ENCODE measurements around the gene TOMM5.
"Not testable (repeated sequence)": the region's sequence is repeated elsewhere in the genome, so short reads cannot be mapped to it uniquely, and the experiment has no call there.

TOMM5 gene

DNA sequence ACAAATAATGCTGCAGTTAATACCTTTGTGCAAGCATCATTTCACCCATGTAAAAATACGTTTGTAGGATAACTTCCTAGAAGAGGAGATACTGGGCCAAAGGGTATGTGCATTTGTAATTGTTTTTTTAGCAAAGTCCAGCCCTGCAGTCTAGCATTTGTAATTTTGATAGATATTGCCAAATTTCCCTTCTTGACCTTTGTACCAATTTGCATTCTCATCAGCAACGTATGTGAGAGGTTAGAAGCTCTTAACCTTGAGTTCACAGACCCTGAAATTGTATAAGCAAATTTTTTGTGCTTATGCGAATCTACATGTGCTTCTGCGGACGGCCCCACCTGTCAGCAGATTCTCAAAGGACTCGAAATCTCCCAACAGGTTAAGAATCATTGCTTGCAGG, 18.6 kb upstream of the TOMM5 start:
- DNase-seq (ENCODE audit: low read depth), result no peak

- no peak for DNase-seq (ENCODE audit: low read depth)
Measured at GRCh38 chr9:37609735-37610397, 17.5 kb upstream of the TOMM5 start.

DNA sequence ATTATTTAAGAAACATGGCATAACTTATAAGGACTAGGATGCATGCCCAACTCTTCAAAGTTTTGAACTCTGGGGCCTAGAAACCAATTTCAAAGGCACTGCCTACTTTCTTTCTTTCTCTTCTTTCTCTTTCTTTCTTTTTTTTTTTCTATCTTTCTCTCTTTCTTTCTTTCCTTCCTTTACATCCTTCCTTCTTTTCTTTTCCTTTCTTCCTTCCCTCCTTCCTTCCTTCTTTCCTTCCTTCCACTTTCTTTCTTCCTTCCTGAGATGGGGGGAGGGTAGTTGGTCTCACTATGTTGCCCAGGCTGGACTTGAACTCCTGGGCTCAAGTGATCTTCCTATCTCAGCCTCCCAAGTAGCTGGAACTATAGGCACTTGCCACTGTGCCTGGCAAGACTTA, 15.9 kb upstream of the TOMM5 start:
- DNase-seq (ENCODE audit: low read depth), result no peak

DNA sequence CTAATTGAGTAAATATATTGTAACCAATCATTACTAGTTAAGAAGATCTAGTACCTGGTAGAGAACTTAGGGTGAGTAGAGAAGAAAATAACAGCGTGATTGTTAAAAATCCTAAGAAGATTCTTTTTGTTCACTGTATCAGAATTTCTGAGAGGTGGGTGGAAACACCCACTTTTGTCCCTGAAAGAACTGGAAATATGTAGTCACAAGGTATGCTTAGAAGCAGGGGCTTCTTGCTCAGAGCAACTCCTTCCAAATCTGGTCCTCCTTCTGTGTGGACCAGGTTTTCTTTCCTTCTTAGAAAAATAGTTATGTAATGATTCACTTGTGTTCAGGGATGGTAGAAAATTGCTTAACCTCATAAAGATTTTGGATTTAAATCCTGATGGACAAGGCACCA, 11.9 kb upstream of the TOMM5 start:
- DNase-seq (ENCODE audit: low read depth), result no peak

GRCh38 chr9:37602817-37603216, 10.4 kb upstream of the TOMM5 start:
- no peak for DNase-seq (ENCODE audit: low read depth)

GRCh38 chr9:37602061-37602460, 9.7 kb upstream of the TOMM5 start:
- DNase-seq (ENCODE audit: low read depth), result not testable (repeated sequence)

- no peak for DNase-seq (ENCODE audit: low read depth)
Measured at GRCh38 chr9:37596504-37596903, 4.1 kb upstream of the TOMM5 start.

DNA sequence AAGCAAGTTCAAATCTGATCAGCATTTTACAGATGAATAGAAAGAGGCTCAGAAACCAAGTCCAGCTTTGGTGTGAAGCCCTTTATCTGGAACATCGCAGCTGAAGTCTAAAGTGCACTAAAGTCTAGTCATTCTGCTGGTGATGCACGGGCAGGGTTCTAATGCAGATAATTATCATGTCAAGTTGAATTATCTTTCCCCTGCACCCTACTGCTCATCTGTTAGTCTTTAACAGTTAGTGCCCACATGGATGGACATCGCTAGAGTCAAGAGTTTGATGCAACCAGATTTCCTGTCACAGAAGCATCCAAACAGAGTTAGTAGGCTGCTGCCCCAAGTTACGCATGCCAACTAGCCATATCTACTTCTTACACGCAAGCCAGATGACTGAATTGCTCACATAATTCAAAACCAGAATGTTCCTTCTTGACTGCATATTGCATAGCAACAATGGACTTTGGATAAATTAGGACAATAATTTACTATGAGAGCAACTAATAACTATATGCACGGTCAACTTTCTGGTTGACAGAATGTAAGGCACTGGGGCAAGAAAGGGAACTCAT, 1.6 kb upstream of the TOMM5 start:
- no peak for DNase-seq (ENCODE audit: low read depth)

DNA sequence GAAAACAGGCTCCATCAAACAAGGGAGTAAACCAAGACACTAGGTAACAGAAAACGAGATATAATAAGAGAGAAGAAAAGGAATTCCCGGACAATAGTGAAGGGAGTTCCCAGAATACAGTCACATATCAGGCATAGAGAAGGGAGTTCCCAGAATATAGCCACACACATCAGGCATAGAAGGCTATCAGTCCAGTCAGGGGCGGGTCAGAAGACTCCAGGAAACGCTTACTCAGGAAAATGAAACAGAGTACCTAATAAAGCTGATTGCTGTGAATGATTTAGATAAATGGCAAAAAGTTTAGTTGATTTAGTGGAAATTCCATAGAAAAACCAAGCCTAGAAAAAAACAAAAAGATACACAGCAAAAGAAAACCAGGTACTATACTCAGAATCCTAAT, 4.9 kb downstream of the TOMM5 start:
- DNase-seq (ENCODE audit: low read depth), result no peak

- DNase-seq (ENCODE audit: low read depth), result no peak
Measured at GRCh38 chr9:37583522-37584121, 8.8 kb downstream of the TOMM5 start.

DNA sequence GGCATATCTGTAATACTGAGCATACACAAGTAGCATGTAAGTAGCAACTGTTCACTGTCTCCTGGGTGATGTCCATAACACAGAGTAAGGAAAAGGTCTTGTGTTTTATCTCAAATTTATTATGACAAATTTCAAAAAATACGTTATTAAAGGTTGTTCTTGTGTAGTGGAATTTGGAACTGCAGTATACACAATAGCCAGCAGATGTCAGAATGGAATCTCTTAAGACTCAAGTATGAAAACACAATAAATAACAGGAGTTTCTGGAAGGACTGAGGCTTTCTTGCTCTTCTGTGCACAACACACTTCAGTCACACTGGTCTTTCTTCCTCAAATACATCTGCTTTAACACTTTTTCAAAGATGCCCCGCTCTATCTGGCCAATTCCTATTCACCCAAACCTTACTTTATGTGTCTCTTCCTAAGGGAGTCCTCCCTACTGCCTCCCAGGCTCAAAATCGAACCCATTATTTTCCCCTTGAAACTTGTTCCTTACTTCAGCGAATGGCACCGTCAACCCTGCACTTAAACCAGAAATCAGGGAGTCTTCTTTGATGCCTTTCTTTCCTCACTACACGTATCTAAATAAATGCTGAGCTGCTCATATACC, 9.7 kb downstream of the TOMM5 start:
- DNase-seq (ENCODE audit: low read depth), result no peak

DNA sequence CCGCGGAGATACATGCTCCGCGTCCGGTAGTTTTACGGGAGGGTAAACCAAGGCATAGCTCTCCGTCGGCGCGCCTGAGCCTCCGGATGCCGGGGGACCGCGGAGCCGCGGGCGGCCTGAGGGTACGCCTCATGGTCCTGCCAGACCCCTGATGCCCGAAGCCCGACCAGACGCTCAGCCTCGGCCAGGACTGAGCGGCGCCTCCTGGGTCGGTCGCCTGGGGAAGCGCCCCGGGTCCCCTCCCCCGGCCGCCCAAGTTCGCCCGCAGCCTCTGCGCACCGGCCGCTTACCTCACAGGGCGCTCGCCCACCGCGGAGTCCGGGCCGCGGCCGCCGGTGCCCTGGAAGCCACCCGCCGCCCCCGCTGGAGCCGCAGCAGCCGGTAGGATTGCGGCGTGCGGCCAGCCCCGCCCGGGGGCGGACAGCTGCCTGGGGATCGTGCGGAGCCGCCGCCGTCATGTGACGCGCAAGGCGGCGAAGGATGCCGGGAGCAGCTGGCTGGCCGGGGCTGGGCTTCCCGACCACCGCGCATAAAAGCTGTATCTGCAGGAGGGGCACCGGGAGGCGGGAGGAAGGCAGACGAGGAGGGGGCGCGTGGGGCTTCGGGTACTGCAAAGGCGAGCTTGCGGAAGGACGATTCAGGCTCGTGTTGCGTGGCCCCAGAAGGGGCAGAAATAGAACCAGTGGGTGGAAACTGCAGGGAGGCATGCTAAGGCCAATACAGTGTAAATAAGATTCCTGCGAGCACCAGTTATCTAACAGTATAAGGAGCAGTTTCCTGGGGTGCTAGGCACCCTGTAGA, 16.3 kb downstream of the TOMM5 start, which contains the start of gene FBXO10:
Gene FBXO10 (minus strand): TSS at position 460 of the 801 bp plus-strand sequence. CDS start 34,612 bp downstream, outside the sequence.
- DNase-seq (ENCODE audit: low read depth), result no peak

- DNase-seq (ENCODE audit: low read depth), result no peak
Measured at GRCh38 chr9:37575511-37575914, 16.9 kb downstream of the TOMM5 start.

DNA sequence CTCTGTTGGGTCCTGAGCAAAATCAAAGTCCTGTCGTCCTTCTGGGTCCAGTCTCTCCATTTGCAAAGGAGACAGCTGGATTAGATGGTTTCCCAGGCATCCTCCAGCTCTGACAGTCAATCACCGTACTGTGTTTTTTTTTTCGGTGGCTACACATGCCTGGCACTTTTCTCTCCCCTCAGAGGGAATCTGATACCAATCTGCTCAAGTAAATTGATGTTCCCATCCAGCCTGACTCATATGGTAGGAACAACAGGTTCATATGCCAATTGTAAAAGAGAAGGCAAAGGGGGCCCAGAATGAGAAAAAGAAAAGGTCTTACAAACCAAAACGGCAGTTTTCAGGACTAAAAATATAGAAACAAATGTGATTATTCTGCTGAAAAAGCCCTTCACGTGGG, 17.4 kb downstream of the TOMM5 start:
- no peak for DNase-seq (ENCODE audit: low read depth)

- DNase-seq (ENCODE audit: low read depth), result no peak
Measured at GRCh38 chr9:37574241-37574721, 18.1 kb downstream of the TOMM5 start.

DNA sequence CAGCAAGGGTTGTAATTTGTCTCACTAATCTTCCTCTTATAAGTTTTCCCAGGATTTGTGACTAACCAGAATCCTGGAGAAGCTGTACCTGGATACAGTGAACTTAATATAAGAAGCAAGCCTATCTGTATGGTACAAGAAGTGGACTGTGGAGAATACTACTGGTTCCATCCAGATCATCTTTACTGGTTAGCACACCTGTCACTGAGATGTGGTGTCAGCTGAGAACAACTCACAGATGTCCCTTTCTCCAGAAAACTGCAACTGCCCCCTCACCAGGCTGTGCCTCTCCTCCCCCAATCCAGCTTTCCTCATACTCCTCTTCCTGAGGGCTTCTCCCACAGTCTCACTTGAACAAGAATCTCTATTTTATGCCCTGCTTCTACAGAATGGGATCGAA, 21.1 kb downstream of the TOMM5 start:
- DNase-seq (ENCODE audit: low read depth), result no peak

GRCh38 chr9:37566716-37567115, 25.7 kb downstream of the TOMM5 start:
- no peak for DNase-seq (ENCODE audit: low read depth)

- DNase-seq (ENCODE audit: low read depth), result no peak
Measured at GRCh38 chr9:37565661-37566618, 26.5 kb downstream of the TOMM5 start.

GRCh38 chr9:37564916-37565315, 27.5 kb downstream of the TOMM5 start:
- DNase-seq (ENCODE audit: low read depth), result no peak

GRCh38 chr9:37563806-37564513, 28.4 kb downstream of the TOMM5 start:
- no peak for DNase-seq (ENCODE audit: low read depth)

Data from stimulated activated CD8-positive, alpha-beta memory T cell treated with anti-CD3 and anti-CD28 coated beads, Interleukin-12 subunit alpha, Interleukin-12 subunit beta, amount 100 ng/mL, for 1 hour (primary cell).